Muscle of arm (tissue), 12 donors: Measurements from ENCODE around the gene P2RX6. TPM values are rescaled to one million over a fixed set of nuclear protein-coding genes. Genes with fewer than 3 reads are reported as not detected.

Experiments used
- DNase-seq: peaks from one replicate; pipeline ENCODE4 v3.0.0-alpha.2; 2013
- polyA plus RNA-seq, 12 donors: library from polyadenylated mRNA; unstranded; fragments of 120-200 nt; gene quantifications; one replicate each; pipeline ENCODE4 v1.2.1, GENCODE V29; 2013; ENCODE audit not compliant: insufficient read length in 12 of 12

P2RX6 gene
- polyA plus RNA-seq, 12 donors = 8.9 to 26.8 (median 18.3) TPM; not detected in 1

- no peak for DNase-seq
Observed at GRCh38 chr22:20979243-20979809, 35.6 kb upstream of the P2RX6 start.

- no peak for DNase-seq
Observed at GRCh38 chr22:20979940-20980453, 35.0 kb upstream of the P2RX6 start.

GRCh38 chr22:20980523-20980922, 34.4 kb upstream of the P2RX6 start:
- DNase-seq = no peak

GRCh38 chr22:20980938-20981722, 33.8 kb upstream of the P2RX6 start:
- DNase-seq = no peak

- DNase-seq = peak; percentile 88
Observed at GRCh38 chr22:20981787-20982562, 33.0 kb upstream of the P2RX6 start, which contains the start of gene LZTR1. Gene LZTR1 (plus strand): TSS chr22:20982297. CDS start chr22:20982372, 75 bp downstream.

- no peak for DNase-seq
Observed at GRCh38 chr22:20982563-20982882, 32.4 kb upstream of the P2RX6 start.

- DNase-seq = no peak
Observed at GRCh38 chr22:20983081-20983771, 31.7 kb upstream of the P2RX6 start.

GRCh38 chr22:20985720-20986119, 29.2 kb upstream of the P2RX6 start:
- no peak for DNase-seq

GRCh38 chr22:20986365-20986764, 28.6 kb upstream of the P2RX6 start:
- no peak for DNase-seq

GRCh38 chr22:20987375-20987774, 27.6 kb upstream of the P2RX6 start:
- no peak for DNase-seq

GRCh38 chr22:20988573-20989322, 26.2 kb upstream of the P2RX6 start:
- DNase-seq = no peak

GRCh38 chr22:20989323-20990138, 25.4 kb upstream of the P2RX6 start:
- DNase-seq = no peak

- DNase-seq = no peak
Observed at GRCh38 chr22:20990184-20991180, 24.5 kb upstream of the P2RX6 start.

- no peak for DNase-seq
Observed at GRCh38 chr22:20991252-20992055, 23.5 kb upstream of the P2RX6 start.

GRCh38 chr22:20992056-20992442, 22.9 kb upstream of the P2RX6 start:
- no peak for DNase-seq

GRCh38 chr22:20992456-20993303, 22.3 kb upstream of the P2RX6 start:
- DNase-seq = no peak
